Keratinocyte (primary cell): ENCODE data around the gene GLB1L2. TPM values are rescaled to one million over a fixed set of nuclear protein-coding genes. Genes with fewer than 3 reads are reported as not detected.

Experiments
- DNase-seq: peaks from one replicate; pipeline ENCODE4 v3.0.0-alpha.2; 2011; ENCODE audit warnings: low read depth, missing footprints, low spot score
- FAIRE-seq: peaks from 2 replicates; lab custom pipeline; 2011; peaks lifted over from hg19 to GRCh38; lab: Jason Lieb, UNC
- H2AFZ ChIP-seq: 2 replicates; pipeline ENCODE4 v1.6.0; 2012; ENCODE audit warnings: low read length, control low read depth, inconsistent platforms; ENCODE audit not compliant: control insufficient read depth
- H3K27ac ChIP-seq: 2 replicates; pipeline ENCODE4 v1.5.1; 2011; ENCODE audit warnings: low read length; ENCODE audit not compliant: control insufficient read depth, insufficient read depth
- H3K27me3 ChIP-seq: 3 replicates; pipeline ENCODE4 v1.6.0; 2011; ENCODE audit warnings: low read length; ENCODE audit not compliant: control insufficient read depth, insufficient read depth; ENCODE audit errors: extremely low read depth
- H3K36me3 ChIP-seq, 2 experiments: 2 replicates in 1 of 2; 3 replicates in 1 of 2; pipeline ENCODE4 v1.5.1; 2011; ENCODE audit warnings: low read length in 2 of 2, mild to moderate bottlenecking in 1 of 2; ENCODE audit not compliant: control insufficient read depth in 2 of 2, insufficient read depth in 2 of 2; ENCODE audit errors: extremely low read depth in 1 of 2
- H3K4me1 ChIP-seq: 3 replicates; pipeline ENCODE4 v1.5.1; 2011; ENCODE audit warnings: low read length; ENCODE audit not compliant: control insufficient read depth, insufficient read depth; ENCODE audit errors: extremely low read depth
- H3K4me2 ChIP-seq: 3 replicates; pipeline ENCODE4 v1.6.0; 2011; ENCODE audit warnings: low read depth, low read length; ENCODE audit not compliant: control insufficient read depth, insufficient read depth; ENCODE audit errors: extremely low read depth
- H3K4me3 ChIP-seq, 3 experiments: fragments of 200-600 bp in 1 of 3; sonication (generic) in 1 of 3; 2 replicates in 2 of 3; 3 replicates in 1 of 3; pipeline ENCODE4 v1.5.1; 2011 to 2016; ENCODE audit warnings: low read length in 3 of 3, mild to moderate bottlenecking in 3 of 3, control low read depth in 2 of 3, inconsistent platforms in 1 of 3, low read depth in 1 of 3, mixed read lengths in 1 of 3, mixed run types in 1 of 3, moderate library complexity in 1 of 3; ENCODE audit not compliant: control insufficient read depth in 2 of 3, insufficient read depth in 2 of 3; ENCODE audit errors: extremely low read depth in 1 of 3
- H3K79me2 ChIP-seq: 2 replicates; pipeline ENCODE4 v1.6.0; 2012; ENCODE audit warnings: low read length; ENCODE audit not compliant: control insufficient read depth, insufficient read depth
- H3K9ac ChIP-seq: 3 replicates; pipeline ENCODE4 v1.6.0; 2011; ENCODE audit warnings: low read length; ENCODE audit not compliant: control insufficient read depth, insufficient read depth; ENCODE audit errors: extremely low read depth
- H3K9me1 ChIP-seq: 3 replicates; pipeline ENCODE4 v1.6.0; 2011; ENCODE audit warnings: low read length; ENCODE audit not compliant: control insufficient read depth, insufficient read depth; ENCODE audit errors: extremely low read depth
- H3K9me3 ChIP-seq: 2 replicates; pipeline ENCODE4 v1.5.1; 2012; ENCODE audit warnings: low read depth, low read length; ENCODE audit not compliant: control insufficient read depth
- H4K20me1 ChIP-seq: 3 replicates; pipeline ENCODE4 v1.6.0; 2011; ENCODE audit warnings: low read length; ENCODE audit not compliant: control insufficient read depth, insufficient read depth; ENCODE audit errors: extremely low read depth
- EZH2 ChIP-seq: IDR thresholded peaks from one replicate; pipeline ENCODE4 v1.6.1; 2012; ENCODE audit warnings: inconsistent platforms, mild to moderate bottlenecking, low read length, moderate library complexity
- dilution Hi-C: fragments of 300-500 bp; cut with MboI; formaldehyde crosslinking; loops from one replicate; pipeline ENCODE4 v1.7.0; 2020; ENCODE audit warnings: low sequenced_read_pairs; ENCODE audit not compliant: extremely low pct_ligation_motif_present
- polyA plus RNA-seq, 5 experiments: library from polyadenylated mRNA; depleted of rRNA in 3 of 5; stranded (reverse) in 3 of 5; stranded (forward) in 1 of 5; unstranded in 1 of 5; fragments of >200 nt; gene quantifications; 1 replicate in 1 of 5; 2 replicates in 3 of 5; 3 replicates in 1 of 5; pipeline versions ENCODE4 v1.2.1 to v1.2.3, GENCODE V29; 2011 to 2012; ENCODE audit warnings: missing spikeins in 2 of 5, low read depth in 1 of 5, low replicate concordance in 1 of 5
- TF ChIP-seq, protein P1 (sequence below), 3 experiments: IDR thresholded peaks in 1 of 3; conservative IDR thresholded peaks in 1 of 3; optimal IDR thresholded peaks in 1 of 3; 2 replicates in 2 of 3; 3 replicates in 1 of 3; pipeline versions ENCODE3 to v1.5.1; 2011; ENCODE audit warnings: low read length in 3 of 3, mild to moderate bottlenecking in 3 of 3, moderate library complexity in 2 of 3, control low read depth in 1 of 3, inconsistent platforms in 1 of 3; ENCODE audit not compliant: insufficient read depth in 2 of 3; ENCODE audit errors: extremely low read depth in 1 of 3

The GLB1L2 gene
- polyA plus RNA-seq, 1 donor (not counting 4 experiments of a cell fraction or from before 2014, with no cell fraction given): 4.3 TPM

DNA sequence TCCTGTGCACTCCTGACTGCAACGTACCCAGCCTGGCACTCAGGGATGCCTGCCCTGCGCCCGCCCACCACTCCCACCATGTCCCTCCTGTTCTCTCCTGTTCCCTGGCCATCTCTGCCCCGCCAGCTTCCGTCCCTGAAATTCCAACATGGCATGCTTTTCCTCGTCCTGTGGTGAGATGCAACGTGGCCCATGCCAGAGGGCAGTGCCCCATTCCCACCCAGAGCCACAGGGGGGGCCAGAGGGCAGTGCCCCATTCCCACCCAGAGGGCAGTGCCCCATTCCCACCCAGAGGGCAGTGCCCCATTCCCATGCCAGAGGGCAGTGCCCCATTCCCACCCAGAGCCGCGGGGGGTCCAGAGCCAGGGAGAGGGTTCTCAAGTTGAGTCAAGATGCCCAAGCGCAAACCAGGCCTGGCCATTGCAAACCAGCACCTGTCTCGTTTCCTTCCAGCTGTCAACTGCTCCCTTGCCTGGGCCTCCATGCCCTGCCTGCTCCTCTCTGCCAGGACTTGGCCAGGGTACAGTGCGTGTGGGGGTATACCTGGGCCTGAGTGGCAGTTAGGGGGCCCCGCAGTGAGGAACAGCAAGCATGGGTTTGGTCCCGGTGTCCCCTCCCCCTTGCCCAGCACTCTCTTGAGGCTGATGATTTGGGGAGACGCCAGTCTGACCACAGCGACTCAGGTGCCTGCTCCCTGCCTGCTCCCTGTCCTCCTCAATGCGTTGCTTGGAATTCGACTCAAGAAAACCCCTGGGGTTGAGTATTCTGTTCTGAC lies 65.7 kb downstream of the GLB1L2 start:
- dilution Hi-C loops: no loop called here
- DNase-seq (no peak), FAIRE-seq (no peak)
- Histone ChIP-seq H3K9me3 (no peaks in the 10 kb centered on the region), H3K36me3 (no peaks in the 10 kb centered on the region), H3K27me3 (no peaks in the 10 kb centered on the region), H3K9me1 (no peaks in the 10 kb centered on the region), H3K79me2 (no peaks in the 10 kb centered on the region), H3K4me1 (no peaks in the 10 kb centered on the region), H3K27ac (no peak overlapping the region), H4K20me1 (no peaks in the 10 kb centered on the region), H3K9ac (no peak overlapping the region), H2AFZ (no peak overlapping the region), H3K4me2 (no peak overlapping the region), H3K4me3 (no peak overlapping the region)
- TF ChIP-seq, protein P1, sequence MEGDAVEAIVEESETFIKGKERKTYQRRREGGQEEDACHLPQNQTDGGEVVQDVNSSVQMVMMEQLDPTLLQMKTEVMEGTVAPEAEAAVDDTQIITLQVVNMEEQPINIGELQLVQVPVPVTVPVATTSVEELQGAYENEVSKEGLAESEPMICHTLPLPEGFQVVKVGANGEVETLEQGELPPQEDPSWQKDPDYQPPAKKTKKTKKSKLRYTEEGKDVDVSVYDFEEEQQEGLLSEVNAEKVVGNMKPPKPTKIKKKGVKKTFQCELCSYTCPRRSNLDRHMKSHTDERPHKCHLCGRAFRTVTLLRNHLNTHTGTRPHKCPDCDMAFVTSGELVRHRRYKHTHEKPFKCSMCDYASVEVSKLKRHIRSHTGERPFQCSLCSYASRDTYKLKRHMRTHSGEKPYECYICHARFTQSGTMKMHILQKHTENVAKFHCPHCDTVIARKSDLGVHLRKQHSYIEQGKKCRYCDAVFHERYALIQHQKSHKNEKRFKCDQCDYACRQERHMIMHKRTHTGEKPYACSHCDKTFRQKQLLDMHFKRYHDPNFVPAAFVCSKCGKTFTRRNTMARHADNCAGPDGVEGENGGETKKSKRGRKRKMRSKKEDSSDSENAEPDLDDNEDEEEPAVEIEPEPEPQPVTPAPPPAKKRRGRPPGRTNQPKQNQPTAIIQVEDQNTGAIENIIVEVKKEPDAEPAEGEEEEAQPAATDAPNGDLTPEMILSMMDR (optimal IDR thresholded peaks at IDR 0.05 in 1 of 3, IDR thresholded peaks at IDR 0.05 in 1 of 3, conservative IDR thresholded peaks at IDR 0.05 in 1 of 3; ENCODE audit: extremely low read depth in 1 of 3, insufficient read depth in 2 of 3, low read length in 3 of 3): no peak
- no peak for TF ChIP-seq EZH2

DNA sequence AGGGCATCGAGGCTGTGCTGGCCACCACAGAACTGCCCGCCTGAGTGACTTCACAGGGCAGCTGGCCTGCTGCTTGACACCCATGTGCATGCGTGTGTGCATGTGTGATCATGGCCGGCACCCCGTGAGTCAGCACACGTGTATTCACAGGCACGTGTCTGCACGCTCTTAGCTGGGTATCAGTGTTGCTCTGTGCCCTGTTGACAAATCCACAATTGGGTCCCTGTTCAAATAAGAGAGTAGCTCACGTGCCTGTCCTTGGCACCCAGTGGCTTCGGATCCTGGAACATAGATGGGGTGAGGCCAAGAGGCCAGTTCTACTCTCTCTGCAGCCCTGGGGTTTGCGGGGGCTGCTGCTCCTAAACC lies 66.3 kb downstream of the GLB1L2 start:
- Histone ChIP-seq H3K27me3 (no peaks in the 10 kb centered on the region), H3K9me3 (no peaks in the 10 kb centered on the region), H2AFZ (no peak overlapping the region), H3K4me3 (no peak overlapping the region), H3K79me2 (no peaks in the 10 kb centered on the region), H3K36me3 (no peaks in the 10 kb centered on the region), H3K4me2 (no peak overlapping the region), H3K9me1 (no peaks in the 10 kb centered on the region), H4K20me1 (no peaks in the 10 kb centered on the region), H3K27ac (no peak overlapping the region), H3K4me1 (no peaks in the 10 kb centered on the region), H3K9ac (no peak overlapping the region)
- TF ChIP-seq, protein P1 (optimal IDR thresholded peaks at IDR 0.05 in 1 of 3, IDR thresholded peaks at IDR 0.05 in 1 of 3, conservative IDR thresholded peaks at IDR 0.05 in 1 of 3; ENCODE audit: extremely low read depth in 1 of 3, insufficient read depth in 2 of 3, low read length in 3 of 3): no peak
- TF ChIP-seq EZH2: no peak
- dilution Hi-C loops: no loop called here
- DNase-seq: no peak
- FAIRE-seq: no peak
